Measurements from ENCODE around the gene MUC4. TPM values are rescaled to one million over a fixed set of nuclear protein-coding genes. Genes with fewer than 3 reads are reported as not detected.

MUC4 gene
- total RNA-seq, 2 donors from 2014 or later, result 0.12 TPM; not detected in 1

DNA sequence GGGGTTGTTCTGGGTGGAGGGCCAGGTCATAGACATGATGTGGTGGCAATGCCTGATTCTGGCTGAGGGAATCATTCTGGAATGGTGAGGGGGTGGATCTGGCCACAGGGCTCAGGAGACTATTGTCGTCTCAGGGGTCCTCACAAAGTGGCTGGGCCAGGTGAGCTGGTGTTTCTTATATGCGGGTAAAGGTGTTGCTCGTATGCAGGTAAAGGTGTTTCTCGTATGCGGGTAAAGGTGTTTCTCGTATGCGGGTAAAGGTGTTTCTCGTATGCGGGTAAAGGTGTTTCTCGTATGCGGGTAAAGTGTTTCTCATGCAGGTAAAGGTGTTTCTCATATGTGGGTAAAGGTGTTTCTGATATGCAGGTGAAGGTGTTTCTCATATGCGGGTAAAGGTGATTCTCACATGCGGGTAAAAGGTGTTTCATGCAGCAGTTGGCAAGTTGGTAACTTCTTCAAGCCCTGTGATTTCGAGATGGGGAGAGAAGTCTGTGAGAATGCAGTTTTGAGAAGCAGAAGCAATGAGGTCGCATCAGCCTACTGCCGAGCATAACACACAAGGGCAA, 10.5 kb upstream of the MUC4 start:
- Histone ChIP-seq H3K27me3 (no peaks in the 10 kb centered on the region), H3K4me1 (no peaks in the 10 kb centered on the region)

DNA sequence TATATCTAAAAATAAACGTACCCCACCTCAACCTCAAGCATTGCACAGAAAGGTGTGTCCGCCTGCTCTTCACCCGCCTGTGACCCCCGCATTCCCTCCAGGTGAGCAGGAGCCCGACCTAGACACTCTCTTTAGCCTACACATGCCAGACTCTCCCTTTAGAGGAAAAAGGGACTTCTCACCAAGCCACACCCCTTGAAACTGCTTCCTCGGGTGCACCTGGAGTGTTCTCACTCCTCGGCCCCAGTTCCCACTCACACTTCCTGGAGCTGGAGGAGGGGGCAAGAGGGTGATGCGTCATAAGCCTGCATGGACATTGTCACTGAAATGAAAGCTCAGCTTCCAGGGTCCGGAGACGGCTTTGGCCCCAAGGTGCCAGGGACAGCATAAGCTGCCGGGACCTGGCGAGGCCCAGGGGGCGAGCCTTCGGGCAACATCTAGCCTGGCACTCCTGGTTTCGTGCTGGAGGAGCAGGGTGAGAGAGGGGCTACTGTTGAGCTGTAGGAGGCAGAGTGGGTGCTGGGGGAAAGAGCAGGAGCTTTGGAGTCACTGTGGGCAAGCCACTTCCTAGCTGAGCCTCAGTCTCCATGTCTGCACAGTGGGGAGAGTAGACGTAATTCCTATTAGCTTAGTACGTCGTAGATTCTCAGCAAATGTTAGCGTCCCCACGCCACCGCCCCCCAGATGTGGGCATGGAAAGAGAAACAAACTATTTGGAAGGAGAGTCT, 9.8 kb upstream of the MUC4 start:
- no peaks in the 10 kb centered on the region for H3K9me3 ChIP-seq
- H3K4me1 ChIP-seq, result no peaks in the 10 kb centered on the region
- H3K27ac ChIP-seq, result no peak overlapping the region
- H3K27me3 ChIP-seq, result no peaks in the 10 kb centered on the region
- H3K4me3 ChIP-seq, result no peak overlapping the region
- TF ChIP-seq, protein P1, sequence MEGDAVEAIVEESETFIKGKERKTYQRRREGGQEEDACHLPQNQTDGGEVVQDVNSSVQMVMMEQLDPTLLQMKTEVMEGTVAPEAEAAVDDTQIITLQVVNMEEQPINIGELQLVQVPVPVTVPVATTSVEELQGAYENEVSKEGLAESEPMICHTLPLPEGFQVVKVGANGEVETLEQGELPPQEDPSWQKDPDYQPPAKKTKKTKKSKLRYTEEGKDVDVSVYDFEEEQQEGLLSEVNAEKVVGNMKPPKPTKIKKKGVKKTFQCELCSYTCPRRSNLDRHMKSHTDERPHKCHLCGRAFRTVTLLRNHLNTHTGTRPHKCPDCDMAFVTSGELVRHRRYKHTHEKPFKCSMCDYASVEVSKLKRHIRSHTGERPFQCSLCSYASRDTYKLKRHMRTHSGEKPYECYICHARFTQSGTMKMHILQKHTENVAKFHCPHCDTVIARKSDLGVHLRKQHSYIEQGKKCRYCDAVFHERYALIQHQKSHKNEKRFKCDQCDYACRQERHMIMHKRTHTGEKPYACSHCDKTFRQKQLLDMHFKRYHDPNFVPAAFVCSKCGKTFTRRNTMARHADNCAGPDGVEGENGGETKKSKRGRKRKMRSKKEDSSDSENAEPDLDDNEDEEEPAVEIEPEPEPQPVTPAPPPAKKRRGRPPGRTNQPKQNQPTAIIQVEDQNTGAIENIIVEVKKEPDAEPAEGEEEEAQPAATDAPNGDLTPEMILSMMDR (IDR thresholded peaks at IDR 0.05), result no peak
- no peaks in the 10 kb centered on the region for H3K36me3 ChIP-seq
- DNase-seq (ENCODE audit: low spot score), result no peak

More for the DNA sequence above, 10.5 kb upstream of the MUC4 start:
- Histone ChIP-seq H3K4me3 (no peak overlapping the region), H3K27ac (no peak overlapping the region), H3K36me3 (no peaks in the 10 kb centered on the region), H3K9me3 (no peaks in the 10 kb centered on the region)
- DNase-seq (ENCODE audit: low spot score), result no peak
- TF ChIP-seq, protein P1 (IDR thresholded peaks at IDR 0.05), result no peak

DNA sequence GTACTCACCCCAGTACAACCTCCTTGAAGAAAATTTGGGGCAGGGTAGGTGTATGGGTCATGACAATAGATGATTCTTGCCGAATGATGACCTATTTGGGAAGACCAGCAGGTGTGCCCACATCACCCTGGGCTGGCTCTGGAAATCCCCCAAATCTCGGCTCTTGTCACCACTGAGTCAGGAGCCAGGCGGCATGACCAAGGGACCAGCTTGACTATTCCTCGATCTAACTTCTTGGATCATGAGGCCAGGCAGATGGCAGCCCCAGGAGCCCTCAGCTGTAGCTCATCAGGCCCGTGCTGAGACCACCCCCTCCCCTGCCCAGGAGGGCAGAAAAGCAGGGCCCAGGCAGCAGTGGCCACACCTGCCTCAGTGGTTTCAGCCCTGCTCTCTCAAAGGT, 9.2 kb upstream of the MUC4 start:
- no peaks in the 10 kb centered on the region for H3K27me3 ChIP-seq
- no peak overlapping the region for H3K27ac ChIP-seq
- no peak for DNase-seq (ENCODE audit: low spot score)

DNA sequence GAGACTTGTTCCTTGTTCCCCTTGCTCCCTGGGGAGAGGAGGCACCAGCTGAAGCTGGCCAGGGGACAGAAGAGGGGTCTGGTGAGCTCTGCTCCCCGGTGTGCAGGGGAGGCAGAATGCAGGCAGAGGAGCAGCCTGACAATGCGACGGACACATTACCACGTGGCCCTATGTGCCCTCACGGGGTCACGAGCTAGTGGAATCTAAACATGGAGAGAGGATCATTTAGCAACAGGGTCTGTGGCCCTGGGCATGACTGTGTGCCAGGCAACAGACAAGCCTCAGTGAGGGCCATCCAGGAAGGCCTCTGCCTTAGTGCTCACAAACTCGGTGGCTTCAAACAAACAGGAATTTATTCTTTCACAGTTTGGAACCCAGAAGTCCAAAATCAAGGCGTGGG, 8.5 kb upstream of the MUC4 start:
- no peaks in the 10 kb centered on the region for H3K27me3 ChIP-seq
- no peaks in the 10 kb centered on the region for H3K4me1 ChIP-seq
- no peaks in the 10 kb centered on the region for H3K36me3 ChIP-seq
- TF ChIP-seq, protein P1 (IDR thresholded peaks at IDR 0.05), result no peak
- H3K4me3 ChIP-seq, result no peak overlapping the region
- H3K27ac ChIP-seq, result no peak overlapping the region
- H3K9me3 ChIP-seq, result no peaks in the 10 kb centered on the region
- DNase-seq (ENCODE audit: low spot score), result no peak

More for the DNA sequence above, 9.2 kb upstream of the MUC4 start:
- H3K4me3 ChIP-seq, result no peak overlapping the region
- no peaks in the 10 kb centered on the region for H3K4me1 ChIP-seq
- H3K9me3 ChIP-seq, result no peaks in the 10 kb centered on the region
- TF ChIP-seq, protein P1 (IDR thresholded peaks at IDR 0.05), result no peak
- H3K36me3 ChIP-seq, result no peaks in the 10 kb centered on the region

DNA sequence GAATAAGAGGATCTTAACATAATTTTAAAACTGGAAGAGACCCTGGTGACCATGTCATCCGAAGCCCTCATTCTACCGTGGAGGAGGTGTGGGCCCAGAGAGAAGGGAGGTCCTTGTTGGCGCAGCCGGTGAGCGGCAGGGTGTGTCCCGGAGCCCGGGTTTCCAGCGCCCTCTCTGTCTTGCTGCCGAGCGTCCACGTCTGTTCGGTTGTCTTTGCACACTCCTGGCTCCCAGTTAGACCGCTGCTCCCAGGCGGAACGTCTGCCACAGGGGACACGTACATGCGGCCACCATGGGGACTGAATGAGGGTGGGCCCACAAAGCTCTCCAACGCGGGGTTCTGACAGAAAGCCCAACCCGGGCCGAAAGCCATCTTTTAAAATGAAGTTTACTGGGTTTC, 6.6 kb upstream of the MUC4 start:
- no peak for DNase-seq (ENCODE audit: low spot score)
- TF ChIP-seq, protein P1 (IDR thresholded peaks at IDR 0.05), result no peak
- Histone ChIP-seq H3K9me3 (no peaks in the 10 kb centered on the region), H3K27me3 (no peaks in the 10 kb centered on the region), H3K27ac (no peak overlapping the region), H3K36me3 (no peaks in the 10 kb centered on the region), H3K4me1 (no peaks in the 10 kb centered on the region), H3K4me3 (no peak overlapping the region)
